ENCODE data around the gene LRRC8C.
A peak's percentile ranks its signal among the peaks of the same experiment; 100 is the strongest.
"Not testable (repeated sequence)": the region's sequence is repeated elsewhere in the genome, so short reads cannot be mapped to it uniquely, and the experiment has no call there.

Gene LRRC8C

DNA sequence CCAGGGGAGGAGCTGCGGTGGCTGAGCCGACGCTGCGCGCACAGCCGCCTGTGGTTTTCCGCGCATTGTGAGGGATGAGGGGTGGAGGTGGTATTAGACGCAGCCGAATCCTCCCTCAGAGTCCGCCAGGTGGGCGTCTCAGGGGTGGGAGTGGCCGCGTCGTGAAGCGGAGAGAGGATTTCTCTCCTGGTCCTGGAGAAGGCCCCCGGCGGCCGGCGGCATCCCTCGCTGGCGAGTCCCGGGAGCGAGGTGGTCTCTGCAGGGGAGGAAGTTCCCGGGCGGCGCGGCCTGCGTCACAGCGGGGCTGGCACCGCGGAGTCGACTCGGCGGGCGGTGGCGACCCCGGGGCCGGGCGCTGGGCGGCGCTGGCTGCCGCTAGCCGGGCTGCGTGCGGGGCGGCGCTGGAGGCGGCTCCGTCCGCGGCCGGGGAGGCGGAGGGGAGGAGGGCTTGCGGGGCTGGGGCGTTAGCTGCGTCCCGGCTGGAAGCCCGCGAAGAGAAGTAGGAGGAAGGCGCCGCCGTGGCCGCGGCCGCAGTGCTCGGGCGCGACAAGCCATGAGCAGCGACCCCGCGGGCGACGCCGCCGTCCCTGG, at the start of gene LRRC8C:
Gene LRRC8C (plus strand): TSS at position 464 of the 591 bp plus-strand sequence. CDS start 53,354 bp downstream, outside the sequence.
- DNase-seq = peak; percentile 73

DNA sequence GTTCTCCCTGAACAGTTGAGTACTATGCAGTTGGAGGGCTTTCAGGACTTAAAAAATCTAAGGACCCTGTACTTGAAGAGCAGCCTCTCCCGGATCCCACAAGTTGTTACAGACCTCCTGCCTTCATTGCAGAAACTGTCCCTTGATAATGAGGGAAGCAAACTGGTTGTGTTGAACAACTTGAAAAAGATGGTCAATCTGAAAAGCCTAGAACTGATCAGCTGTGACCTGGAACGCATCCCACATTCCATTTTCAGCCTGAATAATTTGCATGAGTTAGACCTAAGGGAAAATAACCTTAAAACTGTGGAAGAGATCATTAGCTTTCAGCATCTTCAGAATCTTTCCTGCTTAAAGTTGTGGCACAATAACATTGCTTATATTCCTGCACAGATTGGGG, 48.7 kb upstream of the LRRC8C start:
- no peak for DNase-seq

DNA sequence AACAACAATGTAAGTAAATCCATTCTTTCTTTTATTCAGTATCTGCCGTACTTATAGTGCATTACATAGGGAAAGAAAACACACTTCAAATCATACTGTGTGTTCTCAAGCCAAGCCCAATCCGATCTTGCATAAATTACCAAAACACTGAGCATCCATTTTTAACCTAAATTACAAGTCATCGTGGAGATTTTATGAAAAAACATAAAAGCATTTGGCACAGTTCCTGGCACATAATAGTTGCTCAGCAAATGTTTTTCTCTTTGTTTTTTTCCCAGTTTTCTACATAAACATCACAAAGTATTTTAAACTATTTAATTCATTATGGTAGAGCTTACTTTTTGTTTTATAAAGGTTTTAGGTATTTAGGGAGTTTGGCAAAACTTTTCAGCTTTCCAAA, 48.1 kb upstream of the LRRC8C start:
- DNase-seq = no peak

DNA sequence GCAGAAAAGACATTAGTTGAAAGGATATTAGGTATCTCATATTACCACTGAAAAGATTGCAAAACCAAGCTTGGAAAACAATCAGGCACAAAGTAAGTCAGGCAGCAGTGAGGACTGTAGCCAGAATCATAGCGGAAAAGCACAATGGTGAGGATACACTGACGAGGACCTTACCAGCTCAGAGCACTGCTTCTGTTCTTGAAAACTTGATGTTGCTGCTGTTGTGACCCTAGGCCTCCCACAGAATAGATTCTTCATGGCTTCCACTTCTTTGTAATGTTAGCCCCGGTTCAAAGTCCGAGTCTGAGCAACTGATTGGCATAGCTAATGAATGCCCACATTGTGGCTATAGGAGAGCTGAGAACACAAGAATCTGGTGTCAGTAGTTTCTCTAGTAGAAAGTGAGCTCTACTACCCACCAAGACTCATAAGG, 45.2 kb upstream of the LRRC8C start:
- no peak for DNase-seq

DNA sequence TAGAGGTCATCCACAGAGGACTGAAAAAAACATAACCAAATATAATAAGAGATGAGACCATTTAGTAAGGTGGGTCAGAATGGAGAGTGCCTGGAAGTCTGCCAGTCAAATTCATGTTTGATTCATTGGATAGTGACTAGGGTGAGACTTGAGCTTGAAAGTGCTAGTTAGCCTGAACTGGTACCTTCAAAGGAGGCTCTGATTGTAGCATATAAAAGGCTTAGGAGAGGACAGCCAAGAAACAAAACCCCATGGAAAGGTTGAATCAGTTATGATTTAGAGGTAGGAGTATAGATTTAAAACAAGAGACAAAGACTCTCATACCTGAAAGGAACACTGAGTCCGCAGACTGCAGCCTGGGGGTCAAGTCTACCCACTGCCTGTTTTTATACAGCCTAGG, 44.4 kb upstream of the LRRC8C start:
- no peak for DNase-seq

DNA sequence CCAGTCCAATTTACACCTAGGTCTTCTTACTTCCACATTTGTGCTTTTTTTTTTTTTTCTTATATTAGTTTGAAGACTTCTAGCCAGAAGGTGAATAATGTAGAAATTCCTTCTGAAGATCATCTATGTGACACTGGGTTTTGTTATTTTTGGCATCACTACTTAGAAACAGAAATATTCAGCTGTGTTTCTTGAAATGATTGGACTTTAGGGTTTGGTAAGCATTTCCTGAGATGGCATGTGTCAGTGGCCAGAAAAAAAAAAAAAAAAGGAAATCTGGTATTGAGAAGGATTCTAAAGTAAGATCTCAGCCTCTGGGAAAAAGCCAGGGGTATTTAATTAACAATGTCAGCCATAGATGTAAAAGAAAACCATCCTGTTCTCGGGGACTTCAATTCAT, 43.4 kb upstream of the LRRC8C start:
- DNase-seq = no peak

DNA sequence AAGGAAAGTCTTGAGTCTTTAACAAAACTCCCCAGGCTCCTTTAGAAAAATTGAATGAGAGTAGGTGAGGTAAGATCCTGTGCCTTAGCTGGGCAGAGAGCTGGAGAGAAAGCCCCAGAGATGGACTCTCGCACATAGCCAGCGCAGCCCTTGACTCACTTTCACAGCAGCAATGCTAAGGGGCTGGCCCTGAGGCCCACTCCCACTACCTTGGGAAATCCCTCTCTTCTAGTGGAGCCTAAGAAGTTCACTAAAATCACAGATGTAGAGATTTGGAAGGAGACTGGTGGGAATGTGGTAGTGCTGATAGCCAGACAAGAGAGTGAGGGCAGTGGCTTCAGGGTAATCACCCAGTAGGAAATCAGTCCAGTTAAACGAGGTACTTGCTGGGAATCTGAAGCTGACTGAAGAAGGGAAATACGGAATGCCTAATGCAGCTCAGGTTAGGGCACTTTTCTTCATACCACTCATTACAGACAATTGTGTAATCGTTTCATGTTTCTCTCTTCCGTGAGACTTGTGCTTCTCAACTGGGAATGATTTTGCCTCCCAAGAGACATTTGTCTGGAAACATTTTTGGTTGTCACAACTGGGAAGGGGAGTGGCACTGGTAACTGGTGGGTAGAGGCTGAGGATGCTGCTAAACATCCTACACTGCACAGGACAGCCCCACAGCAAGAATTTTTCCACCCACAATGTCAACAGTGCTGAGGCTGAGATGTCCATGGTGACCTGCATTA, 42.4 kb upstream of the LRRC8C start:
- DNase-seq = no peak

DNA sequence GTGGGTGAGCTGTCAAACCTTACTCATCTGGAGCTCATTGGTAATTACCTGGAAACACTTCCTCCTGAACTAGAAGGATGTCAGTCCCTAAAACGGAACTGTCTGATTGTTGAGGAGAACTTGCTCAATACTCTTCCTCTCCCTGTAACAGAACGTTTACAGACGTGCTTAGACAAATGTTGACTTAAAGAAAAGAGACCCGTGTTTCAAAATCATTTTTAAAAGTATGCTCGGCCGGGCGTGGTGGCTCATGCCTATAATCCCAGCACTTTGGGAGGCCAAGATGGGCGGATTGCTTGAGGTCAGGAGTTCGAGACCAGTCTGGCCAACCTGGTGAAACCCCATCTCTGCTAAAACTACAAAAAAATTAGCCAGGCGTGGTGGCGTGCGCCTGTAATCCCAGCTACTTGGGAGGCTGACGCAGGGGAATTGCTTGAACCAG, 40.0 kb upstream of the LRRC8C start:
- DNase-seq = not testable (repeated sequence)

DNA sequence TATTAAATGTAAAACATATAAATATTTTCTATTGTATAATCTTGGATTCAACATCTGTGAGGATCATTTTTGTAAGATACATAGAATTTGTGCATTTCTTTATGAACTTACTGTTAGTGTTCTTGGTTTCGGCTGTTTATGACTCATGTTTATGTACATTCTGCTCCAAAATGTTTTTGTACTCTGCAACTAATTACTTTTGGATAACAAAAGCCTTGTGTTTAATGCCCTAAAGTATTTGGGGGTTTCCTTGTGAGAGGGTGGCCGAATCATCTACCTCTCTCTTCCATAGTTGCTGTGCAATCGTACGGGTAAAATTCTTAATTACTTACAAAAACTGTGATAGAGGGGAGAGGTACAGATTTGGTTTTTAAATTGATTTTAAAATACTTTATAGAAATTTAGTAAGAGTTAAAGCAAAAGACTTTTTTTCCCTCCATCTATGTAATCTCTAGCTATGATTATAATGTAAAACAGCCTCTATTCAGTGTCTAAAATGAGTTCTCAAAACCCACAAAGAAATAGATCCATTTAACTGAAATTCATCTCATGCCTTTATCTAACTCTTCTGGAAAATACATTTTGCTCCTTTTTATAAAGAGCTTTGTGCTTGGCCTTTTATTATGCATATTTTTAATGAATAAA, 38.7 kb upstream of the LRRC8C start:
- DNase-seq = no peak

DNA sequence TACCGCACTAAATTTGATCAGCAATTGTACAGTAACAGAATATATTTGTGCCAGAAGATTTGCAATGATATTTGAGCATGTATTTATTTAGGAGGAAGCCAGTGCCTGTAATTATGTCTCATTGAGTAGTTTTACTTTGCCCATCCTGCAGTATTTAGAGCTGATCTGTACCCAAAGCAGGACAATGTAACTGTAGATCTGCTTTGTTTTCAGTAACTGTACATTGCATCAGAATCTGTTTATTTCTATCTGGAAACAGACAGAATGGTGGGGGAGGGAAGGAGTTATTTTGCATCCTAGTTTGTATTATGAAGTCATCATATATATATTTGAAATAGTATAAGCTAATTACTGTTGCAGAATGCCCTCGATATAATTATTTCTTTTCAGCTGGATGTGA, 36.2 kb upstream of the LRRC8C start:
- no peak for DNase-seq

DNA sequence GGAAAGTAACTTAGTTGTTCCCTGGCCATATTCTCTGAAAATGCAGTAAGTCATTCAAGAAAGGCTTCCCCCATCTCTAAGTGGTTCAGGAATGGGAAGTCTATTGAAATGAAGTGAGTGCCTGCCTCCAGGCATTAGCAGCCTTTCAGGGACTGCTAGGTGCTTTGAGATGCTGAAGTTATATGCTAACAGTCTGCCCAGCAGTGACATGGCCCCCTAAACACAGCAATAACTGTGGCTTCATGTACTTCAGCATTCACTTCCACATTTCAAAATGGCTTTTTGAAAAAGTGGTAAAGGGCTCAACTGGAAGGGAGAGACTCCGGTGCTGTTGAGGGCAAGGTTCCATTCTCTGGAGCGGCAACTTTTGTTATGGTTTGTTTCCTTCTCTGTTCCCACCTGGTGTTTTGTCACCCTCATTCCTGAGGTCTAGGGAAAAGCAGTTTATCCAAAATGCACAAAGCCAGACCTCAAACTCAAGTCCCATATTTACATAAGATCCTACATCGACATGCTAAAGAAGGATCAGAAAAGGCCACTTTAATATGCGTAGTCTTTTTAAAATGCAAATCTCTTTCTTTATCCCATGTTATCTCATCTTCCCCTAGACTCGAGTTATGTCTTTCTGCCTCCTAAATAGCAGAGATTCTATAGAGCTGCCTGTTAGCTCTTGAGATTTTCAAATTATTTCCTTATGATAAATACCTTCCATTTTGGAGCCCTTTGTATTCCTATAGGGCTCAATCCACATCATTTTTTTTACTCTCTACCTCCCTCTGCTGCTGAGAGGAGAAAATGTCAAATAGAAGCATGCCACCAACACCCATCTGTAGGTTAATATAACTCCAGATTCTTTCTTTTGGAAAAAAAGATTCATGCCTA, 34.2 kb upstream of the LRRC8C start:
- no peak for DNase-seq

DNA sequence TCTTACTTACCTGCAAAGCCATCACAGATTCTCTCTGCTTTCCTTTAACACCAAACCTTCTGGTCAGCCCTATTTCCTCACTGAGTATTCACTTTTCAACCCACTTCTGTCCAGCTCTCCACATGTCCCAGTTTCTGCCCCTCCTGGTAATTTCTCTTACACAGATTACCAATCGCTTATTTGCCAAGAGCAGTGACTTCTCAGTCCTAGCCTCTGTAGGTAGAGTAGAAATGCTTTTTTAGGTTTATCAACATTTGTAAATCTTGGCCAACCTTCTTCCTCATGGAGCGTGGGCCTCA, 33.6 kb upstream of the LRRC8C start:
- no peak for DNase-seq

DNA sequence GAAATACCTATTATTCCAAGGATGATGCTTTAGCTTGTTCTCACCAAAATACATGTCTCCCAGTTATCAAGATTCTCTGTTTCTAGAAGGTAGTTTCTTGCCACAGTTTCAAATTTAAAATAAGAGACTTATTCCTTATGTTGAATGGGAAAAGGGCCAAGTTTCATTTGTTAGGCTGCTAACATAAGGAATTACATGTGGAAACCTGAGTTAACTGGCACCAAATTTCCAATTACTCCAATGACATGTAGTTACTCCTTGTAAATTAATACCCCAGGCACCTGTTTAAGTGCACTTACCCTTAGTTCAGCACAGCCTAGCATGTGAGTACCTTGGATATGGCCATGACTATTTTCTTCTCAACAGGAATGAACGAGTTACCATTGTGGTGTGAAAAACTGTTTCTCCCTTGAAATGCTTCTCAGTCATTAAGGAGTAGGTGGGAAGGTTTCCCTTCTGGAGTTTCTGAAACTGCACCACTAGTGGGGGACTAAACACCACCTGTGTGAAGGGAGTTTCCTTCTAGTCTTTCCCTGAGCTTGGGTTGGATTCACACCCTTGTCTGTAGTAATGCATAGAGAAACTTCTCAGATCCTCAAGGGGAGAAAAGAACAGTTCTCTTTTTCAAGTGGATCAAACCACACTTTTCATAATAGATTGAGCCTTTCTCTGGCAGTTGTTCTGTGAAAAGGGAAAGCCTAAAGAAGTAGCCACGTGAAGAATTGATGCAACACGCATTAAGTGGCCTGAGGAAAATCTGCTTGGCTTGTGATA, 32.3 kb upstream of the LRRC8C start:
- DNase-seq = no peak

DNA sequence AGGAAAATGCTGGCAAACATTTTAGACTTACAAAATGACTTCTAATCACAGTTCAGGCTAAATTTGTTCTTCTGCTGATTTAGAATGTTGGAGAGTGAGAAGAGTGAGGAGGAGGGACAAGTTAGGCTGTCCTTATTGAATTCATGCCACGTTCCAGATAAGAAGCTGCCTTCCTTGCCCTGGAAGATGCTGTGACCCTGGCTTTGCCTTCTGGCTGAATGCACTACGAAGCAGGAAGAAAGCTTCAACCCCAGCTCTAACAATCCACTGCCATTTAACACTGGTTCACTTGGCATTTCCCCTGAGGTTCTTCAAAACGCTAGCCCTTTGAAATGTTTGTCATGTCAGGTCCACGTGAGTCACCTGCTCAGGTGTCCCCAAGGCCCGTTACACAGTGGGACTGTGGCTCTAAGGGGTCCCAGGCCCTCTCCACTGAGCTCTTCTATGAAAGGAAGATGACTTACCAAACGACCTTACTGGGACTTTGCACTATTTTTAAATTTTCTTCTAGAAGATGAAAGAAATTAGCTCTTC, 30.0 kb upstream of the LRRC8C start:
- no peak for DNase-seq

DNA sequence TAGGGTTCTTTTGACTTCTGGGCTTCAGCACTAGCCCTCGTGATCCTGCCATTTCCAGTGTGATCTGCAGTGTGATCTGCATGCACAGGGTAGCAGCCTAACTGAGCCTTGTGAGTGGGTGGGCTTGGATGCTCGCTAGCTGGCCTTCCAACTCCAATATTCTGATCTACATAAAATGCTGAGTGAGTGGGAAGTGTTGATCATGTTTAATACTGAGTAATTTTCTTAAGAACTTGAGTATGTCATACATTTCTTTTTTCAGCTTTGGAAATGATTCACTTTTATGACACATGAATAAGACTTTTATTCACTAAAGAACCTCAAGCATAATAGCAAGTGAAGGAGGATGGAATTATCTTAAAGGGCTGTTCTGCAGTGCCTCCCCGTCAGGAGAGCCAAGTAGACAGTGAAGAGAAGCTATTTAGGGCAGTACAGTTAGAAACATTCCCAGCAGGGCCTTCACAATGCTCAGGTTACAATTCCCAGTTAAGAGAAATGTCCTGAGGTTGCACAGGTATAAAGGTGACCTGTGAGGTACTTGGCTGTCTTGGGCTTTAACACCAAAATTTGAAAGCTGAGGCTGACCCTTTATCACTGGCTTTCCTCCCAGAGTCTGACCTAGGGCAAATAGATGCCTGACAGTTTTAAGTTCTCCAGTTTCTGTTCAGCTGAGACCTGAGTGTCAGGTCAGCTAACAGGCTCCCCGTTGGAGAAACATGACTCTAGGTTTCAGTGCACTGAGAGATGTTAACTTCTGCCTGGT, 29.1 kb upstream of the LRRC8C start:
- no peak for DNase-seq

DNA sequence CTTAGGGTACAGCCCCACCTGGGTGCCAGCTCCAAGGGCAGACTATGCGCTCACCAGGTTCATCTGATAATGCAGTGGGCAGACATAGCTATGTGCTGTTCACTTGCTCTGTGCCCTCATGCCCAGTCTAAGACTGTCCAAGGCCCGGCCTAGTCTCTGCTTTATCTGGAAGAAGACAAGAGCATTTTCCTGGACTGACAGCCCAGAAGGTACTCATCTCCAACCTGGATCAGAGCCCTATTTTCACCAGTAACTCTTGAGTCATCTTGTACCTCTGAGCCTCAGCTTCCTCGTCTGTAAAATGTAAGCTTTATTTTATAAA, 28.5 kb upstream of the LRRC8C start:
- DNase-seq = no peak

DNA sequence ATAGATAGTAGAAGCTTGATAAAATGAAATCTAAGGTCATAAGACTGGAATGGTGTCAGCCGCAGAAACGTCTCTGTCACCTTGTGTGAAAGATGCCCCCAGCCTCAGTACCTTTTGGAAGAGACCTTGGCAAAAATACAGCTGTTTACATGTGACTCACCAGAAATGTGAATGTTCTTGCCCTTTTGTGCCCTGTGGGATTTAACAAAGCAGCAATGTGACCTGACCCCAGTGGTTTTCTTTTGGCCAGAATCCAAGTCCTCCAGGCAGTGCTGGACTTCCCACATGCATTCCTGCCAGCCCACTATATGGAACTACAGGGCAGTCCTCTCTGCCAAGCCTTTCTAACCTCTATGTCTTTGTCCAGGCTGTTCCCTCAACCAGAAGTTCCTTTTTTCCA, 27.2 kb upstream of the LRRC8C start:
- peak; percentile 35 for DNase-seq

DNA sequence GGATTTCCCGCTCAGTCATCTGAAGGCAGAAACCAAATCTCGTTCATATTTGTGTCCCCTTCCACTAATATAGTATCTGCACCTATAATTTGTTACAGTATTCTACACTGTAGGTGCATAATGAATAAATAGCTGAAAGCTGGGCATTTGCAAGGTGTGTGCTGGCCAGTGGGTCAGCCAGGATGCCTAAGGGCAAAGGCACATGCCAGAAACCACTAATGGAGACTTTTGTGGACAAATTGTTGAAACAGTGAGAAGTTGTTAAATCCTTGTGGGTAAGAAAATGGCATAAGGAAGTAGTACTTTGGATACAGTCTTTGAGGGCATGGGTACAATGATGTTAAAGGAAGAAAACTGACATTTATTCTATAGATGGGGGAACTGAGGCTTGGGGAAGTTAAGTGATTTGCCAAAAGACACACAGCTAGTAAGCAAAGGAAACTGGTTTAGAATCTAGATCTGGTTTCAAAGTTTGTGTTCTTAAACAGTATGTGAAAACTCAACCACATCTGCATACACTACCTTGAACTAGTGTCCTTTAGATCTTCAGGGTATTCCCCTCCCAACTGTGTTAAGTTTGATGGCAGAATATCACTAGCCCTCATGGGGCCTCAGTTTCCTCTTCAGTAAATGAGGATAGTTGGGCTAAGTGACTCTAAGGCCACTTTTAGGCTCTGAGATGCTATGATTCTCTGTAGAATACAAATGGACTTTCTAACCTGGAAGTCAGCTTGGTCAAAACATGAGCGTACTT, 26.5 kb upstream of the LRRC8C start:
- no peak for DNase-seq

DNA sequence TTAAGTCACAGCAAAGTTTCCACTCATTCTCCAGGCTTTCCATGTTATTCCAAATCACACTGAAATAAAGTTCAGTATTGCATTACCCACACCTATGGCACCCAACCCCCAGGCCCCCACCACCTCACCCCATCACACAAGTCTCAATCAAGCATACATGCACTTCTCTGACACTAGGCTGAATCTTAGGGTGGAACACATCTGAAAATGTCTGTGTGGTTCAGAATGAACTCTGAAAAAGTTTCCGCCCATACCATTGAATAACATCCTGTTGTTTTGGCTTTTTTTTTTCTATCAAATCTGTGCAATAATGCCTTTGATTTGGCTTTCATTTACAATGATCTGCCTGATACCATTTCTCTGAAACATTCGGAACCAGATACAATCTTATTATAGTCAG, 25.8 kb upstream of the LRRC8C start:
- no peak for DNase-seq

DNA sequence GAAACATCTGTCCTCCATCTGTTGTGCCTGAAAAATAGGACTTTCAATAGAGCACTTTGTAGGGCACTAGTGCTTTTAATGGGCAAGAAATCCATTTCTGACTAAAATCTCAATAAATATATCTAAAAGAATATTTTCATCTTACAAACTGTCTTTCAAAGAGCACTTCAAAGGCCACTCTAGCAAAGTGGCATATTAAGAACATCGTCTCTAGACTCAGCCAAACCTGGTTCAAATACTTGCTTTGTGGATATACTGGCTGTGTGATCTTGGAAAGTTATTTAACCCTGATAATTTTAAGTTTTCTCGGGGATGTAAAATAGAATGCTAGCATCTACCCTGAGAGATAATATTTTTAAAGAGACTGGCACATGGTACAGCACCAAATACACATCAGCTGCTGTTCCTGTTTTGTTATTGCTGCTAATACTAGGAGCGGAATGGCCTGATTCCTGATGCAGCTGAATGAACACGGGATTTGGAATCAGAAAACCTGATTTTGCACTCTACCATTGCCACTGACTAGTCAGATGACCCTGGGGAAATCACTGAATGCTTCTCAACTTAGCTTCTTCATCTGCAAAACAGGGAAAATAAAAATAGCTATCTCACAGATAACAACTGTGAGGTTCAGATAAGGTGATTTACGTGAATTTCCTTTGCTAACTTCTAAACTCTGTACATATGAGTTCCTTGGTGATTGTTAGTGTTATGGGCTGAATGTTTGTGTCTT, 25.2 kb upstream of the LRRC8C start:
- DNase-seq = no peak

Data from T1000 (cell line).